A549 (cell line): ENCODE results near the gene LONRF3. TPM values are rescaled to one million over a fixed set of nuclear protein-coding genes. Genes with fewer than 3 reads are reported as not detected.
A peak's percentile ranks its signal among the peaks of the same experiment; 100 is the strongest.
"Not testable (repeated sequence)": the region's sequence is repeated elsewhere in the genome, so short reads cannot be mapped to it uniquely, and the experiment has no call there.

Source experiments
- ATAC-seq, 2 experiments: fragments of 200-7000 bp in 1 of 2; fragments of >200 bp in 1 of 2; cut with Nextera tagmentation in 1 of 2; cut with Tn5 transposase in 1 of 2; 3 replicates each; pipeline versions ENCODE4 v1.8.0 to v1.9.1; 2018 to 2020; ENCODE audit warnings: mild to moderate bottlenecking in 1 of 2, moderate library complexity in 1 of 2
- CTCF ChIA-PET: fragments of 300-600 bp; sonication (Branson Sonifier 250); formaldehyde crosslinking; extraction: SDS; loops from one replicate; lab custom pipeline; 2021; ENCODE audit warnings: antibody characterized with exemption, inconsistent platforms; lab: Yijun Ruan, JAX
- POLR2A ChIA-PET: fragments of 350-600 bp; formaldehyde crosslinking; extraction: SDS; loops from one replicate; lab custom pipeline; 2021; ENCODE audit warnings: antibody characterized with exemption, inconsistent platforms; lab: Yijun Ruan, JAX
- DNase-seq, 2 experiments: peaks; one replicate each; pipeline versions ENCODE4 v3.0.0 to v3.0.0-alpha.2; 2011 to 2016; ENCODE audit warnings: low read depth in 1 of 2, low spot score in 1 of 2
- FAIRE-seq: peaks from 2 replicates; lab custom pipeline; 2011; peaks lifted over from hg19 to GRCh38; lab: Jason Lieb, UNC
- H3K27ac ChIP-seq, 2 experiments: fragments of >200 bp; sonication (Bioruptor Twin); formaldehyde crosslinking; 3 replicates each; pipeline ENCODE4 v1.5.1; 2016 to 2017
- H3K4me1 ChIP-seq: fragments of >200 bp; sonication (Bioruptor Twin); formaldehyde crosslinking; 3 replicates; pipeline ENCODE4 v1.6.1; 2016
- H3K4me2 ChIP-seq: fragments of >200 bp; sonication (Bioruptor Twin); formaldehyde crosslinking; 3 replicates; pipeline ENCODE4 v1.6.1; 2016
- H3K4me3 ChIP-seq: fragments of >200 bp; sonication (Bioruptor Twin); formaldehyde crosslinking; 3 replicates; pipeline ENCODE4 v1.5.1; 2016
- H3K9me3 ChIP-seq: fragments of >200 bp; sonication (Bioruptor Twin); formaldehyde crosslinking; 3 replicates; pipeline ENCODE4 v1.6.1; 2016
- CHD4 ChIP-seq: fragments of 200-600 bp; sonication (generic); IDR thresholded peaks from 2 replicates; pipeline ENCODE4 v1.6.1; 2016; ENCODE audit warnings: antibody characterized with exemption, mild to moderate bottlenecking, borderline replicate concordance
- EHF ChIP-seq: fragments of 250-450 bp; sonication (Bioruptor Pico); IDR thresholded peaks from 2 replicates; pipeline ENCODE4 v1.5.0; 2020; ENCODE audit warnings: mild to moderate bottlenecking
- ELK1 ChIP-seq: fragments of 150-350 bp; IDR thresholded peaks from 2 replicates; pipeline ENCODE4 v1.6.1; 2014; ENCODE audit warnings: low read depth, mild to moderate bottlenecking, low read length
- ESRRA ChIP-seq: fragments of 150-350 bp; IDR thresholded peaks from 2 replicates; pipeline ENCODE4 v1.6.1; 2014; ENCODE audit warnings: mild to moderate bottlenecking, low read length, borderline replicate concordance
- FOSL2 ChIP-seq, 2 experiments: fragments of 450-650 bp in 1 of 2; fragments of >200 bp in 1 of 2; sonication (Bioruptor Twin) in 1 of 2; formaldehyde crosslinking; IDR thresholded peaks; 2 replicates each; pipeline versions ENCODE4 v1.5.0 to v1.6.1; 2016 to 2020; ENCODE audit warnings: mild to moderate bottlenecking in 1 of 2, moderate library complexity in 1 of 2
- GATA3 ChIP-seq: IDR thresholded peaks from 2 replicates; pipeline ENCODE4 v1.6.1; 2012; ENCODE audit warnings: borderline replicate concordance
- HEYL ChIP-seq: fragments of 250-450 bp; sonication (Bioruptor Pico); IDR thresholded peaks from 2 replicates; pipeline ENCODE4 v1.8.0; 2021; ENCODE audit warnings: mild to moderate bottlenecking, moderate library complexity
- HOXB5 ChIP-seq: fragments of 250-450 bp; sonication (Bioruptor Pico); IDR thresholded peaks from 2 replicates; pipeline ENCODE4 v1.5.0; 2020; ENCODE audit warnings: mild to moderate bottlenecking, moderate library complexity
- JUN ChIP-seq, 2 experiments: fragments of >200 bp; sonication (Bioruptor Twin); formaldehyde crosslinking; IDR thresholded peaks; 2 replicates in 1 of 2; 3 replicates in 1 of 2; pipeline ENCODE4 v1.6.1; 2016 to 2017
- JUNB ChIP-seq: fragments of >200 bp; sonication (Bioruptor Twin); formaldehyde crosslinking; IDR thresholded peaks from 2 replicates; pipeline ENCODE4 v1.6.1; 2016
- KDM5A ChIP-seq: fragments of 200-600 bp; sonication (generic); IDR thresholded peaks from 2 replicates; pipeline ENCODE4 v1.6.1; 2016; ENCODE audit warnings: antibody characterized with exemption, mild to moderate bottlenecking
- MAFK ChIP-seq: fragments of 450-650 bp; IDR thresholded peaks from 2 replicates; pipeline ENCODE4 v1.6.1; 2014; ENCODE audit not compliant: partially characterized antibody
- MYC ChIP-seq: IDR thresholded peaks from 2 replicates; pipeline ENCODE4 v1.6.1; 2012; ENCODE audit warnings: mild to moderate bottlenecking, inconsistent platforms, low read length, improper control_type of control experiment, borderline replicate concordance
- RAD21 ChIP-seq, 2 experiments: fragments of >200 bp in 1 of 2; sonication (Bioruptor Twin) in 1 of 2; formaldehyde crosslinking in 1 of 2; IDR thresholded peaks in 1 of 2; conservative IDR thresholded peaks in 1 of 2; 2 replicates in 1 of 2; 3 replicates in 1 of 2; pipeline ENCODE4 v1.6.1; 2012 to 2018; ENCODE audit warnings: inconsistent platforms in 1 of 2
- RARB ChIP-seq: fragments of 250-450 bp; sonication (Bioruptor Pico); IDR thresholded peaks from 2 replicates; pipeline ENCODE4 v1.8.0; 2021; ENCODE audit warnings: mild to moderate bottlenecking, moderate library complexity
- RFX5 ChIP-seq: fragments of 450-650 bp; IDR thresholded peaks from 2 replicates; pipeline ENCODE4 v1.7.1; 2014; ENCODE audit warnings: antibody characterized with exemption, mild to moderate bottlenecking, moderate library complexity
- TFCP2L1 ChIP-seq: fragments of 250-450 bp; sonication (Bioruptor Pico); IDR thresholded peaks from 2 replicates; pipeline ENCODE4 v1.5.0; 2021; ENCODE audit warnings: mild to moderate bottlenecking
- ZC3H11A ChIP-seq: fragments of 450-650 bp; IDR thresholded peaks from 2 replicates; pipeline ENCODE4 v1.6.1; 2014; ENCODE audit warnings: antibody characterized with exemption, mild to moderate bottlenecking
- WGBS: methylation state at CpG from one replicate; pipeline ENCODE4 v1.1.6; 2017; ENCODE audit errors: missing lambda C conversion rate; 5-methylcytosine and 5-hydroxymethylcytosine counted together
- polyA plus RNA-seq, 4 experiments: library from polyadenylated mRNA; depleted of rRNA in 3 of 4; stranded (reverse); fragments of >200 nt; fragmentation: RNase III in 1 of 4; extraction: RNeasy Plus Mini Kit Qiagen cat#74134 plus additional on column Dnase treatment in 1 of 4; gene quantifications; 2 replicates in 3 of 4; 3 replicates in 1 of 4; pipeline ENCODE4 v1.2.3, GENCODE V29; 2011 to 2017
- TF ChIP-seq, protein P1 (sequence below): fragments of >200 bp; sonication (Bioruptor Twin); formaldehyde crosslinking; IDR thresholded peaks from 3 replicates; pipeline ENCODE4 v1.6.1; 2016

Gene LONRF3
- polyA plus RNA-seq, 2 of the 4 experiments (the other 2 are of a cell fraction): 2.5 to 7.7 TPM

DNA sequence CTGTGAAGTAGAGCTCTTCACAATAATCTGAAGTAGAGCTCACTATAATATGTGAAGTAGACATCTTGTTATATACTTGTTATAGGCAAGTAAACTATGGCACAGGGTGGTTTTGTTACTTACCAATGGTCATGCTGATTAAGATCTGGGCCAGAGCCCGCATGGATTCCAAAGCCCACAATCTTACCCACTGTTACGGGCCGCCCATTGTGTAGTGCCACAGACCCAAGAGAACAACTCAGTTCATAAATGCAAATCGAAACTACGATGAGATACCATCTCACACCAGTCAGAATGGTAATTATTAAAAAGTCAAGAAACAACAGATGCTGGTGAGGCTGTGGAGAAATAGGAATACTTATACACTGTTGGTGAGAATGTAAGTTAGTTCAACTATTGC is 51.5 kb downstream of the LONRF3 start:
- POLR2A ChIA-PET: no interaction called here
- no peak overlapping the region for H3K4me2 ChIP-seq
- ATAC-seq (no peak), DNase-seq (no peak), FAIRE-seq (no peak)
- WGBS: 95% methylated on average over 5 of the region's 5 CpGs
- CTCF ChIA-PET: interaction anchor here (1.3 to 5.1 kb wide), 3 partner anchors 9 to 20 kb away, joined by 5 to 19 read pairs (median 6); no protein-coding TSS in a partner anchor
- no peak overlapping the region for H3K27ac ChIP-seq
- H3K9me3 ChIP-seq: no peaks in the 10 kb centered on the region
- no peak overlapping the region for H3K4me3 ChIP-seq
- no peaks in the 10 kb centered on the region for H3K4me1 ChIP-seq
- TF ChIP-seq EHF (no peak), KDM5A (no peak), RARB (CRISPR knock-in tag) (no peak), MAFK (no peak), FOSL2 (IDR thresholded peaks at IDR 0.05) (no peak), FOSL2 (CRISPR knock-in tag; IDR thresholded peaks at IDR 0.05) (no peak), ELK1 (no peak), TFCP2L1 (CRISPR knock-in tag) (no peak), ZC3H11A (no peak), ESRRA (no peak), MYC (no peak), RAD21 (conservative IDR thresholded peaks at IDR 0.05 in 1 of 2, IDR thresholded peaks at IDR 0.05 in 1 of 2) (no peak), GATA3 (no peak)

- H3K27ac ChIP-seq, DNase-seq, FAIRE-seq, H3K4me2 ChIP-seq, H3K4me1 ChIP-seq, H3K9me3 ChIP-seq, POLR2A ChIA-PET, H3K4me3 ChIP-seq, ATAC-seq: not testable (repeated sequence)
- 64% methylated on average over 2 of the region's 2 CpGs for WGBS
- CTCF ChIA-PET: interaction anchor here (1.3 to 5.1 kb wide), 3 partner anchors 10 to 21 kb away, joined by 5 to 19 read pairs (median 6); no protein-coding TSS in a partner anchor
These were observed 51.9 kb downstream of the LONRF3 start for GRCh38 chrX:119026344-119026743.

- ATAC-seq, H3K27ac ChIP-seq, POLR2A ChIA-PET, H3K9me3 ChIP-seq, H3K4me3 ChIP-seq, H3K4me2 ChIP-seq, H3K4me1 ChIP-seq, FAIRE-seq: not testable (repeated sequence)
- CTCF ChIA-PET: interaction anchor here (1.4 to 5.1 kb wide), 4 partner anchors 12 to 39 kb away, joined by 3 to 19 read pairs (median 7); no protein-coding TSS in a partner anchor
- DNase-seq: peak in 1 of 2 experiments; percentile 14
- 74% methylated on average over 16 of the region's 28 CpGs for WGBS
- TF ChIP-seq MAFK: peak; percentile 87
These were observed 53.7 kb downstream of the LONRF3 start for GRCh38 chrX:119027960-119028732.

GRCh38 chrX:119028733-119029330 is 54.4 kb downstream of the LONRF3 start:
- ATAC-seq: no peak
- FAIRE-seq: peak; percentile 32
- no peaks in the 10 kb centered on the region for H3K4me1 ChIP-seq
- H3K9me3 ChIP-seq: no peaks in the 10 kb centered on the region
- CTCF ChIA-PET: interaction anchor here (1.4 to 5.1 kb wide), 3 partner anchors 20 to 38 kb away, joined by 3 to 19 read pairs (median 8); no protein-coding TSS in a partner anchor
- no peak overlapping the region for H3K27ac ChIP-seq
- TF ChIP-seq JUNB (no peak), MYC (no peak), EHF (no peak), RAD21 (conservative IDR thresholded peaks at IDR 0.05 in 1 of 2, IDR thresholded peaks at IDR 0.05 in 1 of 2) (no peak), HOXB5 (CRISPR knock-in tag) (no peak), JUN (IDR thresholded peaks at IDR 0.05) (no peak), HEYL (CRISPR knock-in tag) (no peak), RARB (CRISPR knock-in tag) (no peak), CHD4 (no peak), RFX5 (no peak)
- TF ChIP-seq, protein P1, sequence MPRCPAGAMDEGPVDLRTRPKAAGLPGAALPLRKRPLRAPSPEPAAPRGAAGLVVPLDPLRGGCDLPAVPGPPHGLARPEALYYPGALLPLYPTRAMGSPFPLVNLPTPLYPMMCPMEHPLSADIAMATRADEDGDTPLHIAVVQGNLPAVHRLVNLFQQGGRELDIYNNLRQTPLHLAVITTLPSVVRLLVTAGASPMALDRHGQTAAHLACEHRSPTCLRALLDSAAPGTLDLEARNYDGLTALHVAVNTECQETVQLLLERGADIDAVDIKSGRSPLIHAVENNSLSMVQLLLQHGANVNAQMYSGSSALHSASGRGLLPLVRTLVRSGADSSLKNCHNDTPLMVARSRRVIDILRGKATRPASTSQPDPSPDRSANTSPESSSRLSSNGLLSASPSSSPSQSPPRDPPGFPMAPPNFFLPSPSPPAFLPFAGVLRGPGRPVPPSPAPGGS: no peak
- no peak for DNase-seq
- no peak overlapping the region for H3K4me3 ChIP-seq
- H3K4me2 ChIP-seq: no peak overlapping the region
- POLR2A ChIA-PET: no interaction called here
- 11% methylated on average over 1 of the region's 1 CpG for WGBS

DNA sequence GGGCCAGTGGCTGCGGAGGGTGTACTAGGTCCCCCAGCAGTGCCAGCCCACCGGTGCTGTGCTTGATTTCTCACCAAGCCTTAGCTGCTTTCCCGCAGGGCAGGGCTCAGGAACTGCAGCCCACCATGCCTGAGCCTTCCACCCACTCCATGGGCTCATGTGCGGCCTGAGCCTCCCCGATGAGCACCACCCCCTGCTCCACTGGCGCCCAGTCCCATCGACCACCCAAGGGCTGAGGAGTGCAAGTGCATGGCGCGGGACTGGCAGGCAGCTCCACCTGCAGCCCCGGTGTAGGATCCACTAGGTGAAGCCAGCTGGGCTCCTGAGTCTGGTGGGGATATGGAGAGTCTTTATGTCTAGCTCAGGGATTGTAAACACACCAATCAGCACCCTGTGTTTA is 55.2 kb downstream of the LONRF3 start:
- 100% methylated on average over 1 of the region's 10 CpGs for WGBS
- H3K9me3 ChIP-seq: not testable (repeated sequence)

More for the DNA sequence above, 55.2 kb downstream of the LONRF3 start:
- ATAC-seq, DNase-seq, POLR2A ChIA-PET, H3K4me1 ChIP-seq, FAIRE-seq, H3K4me3 ChIP-seq, H3K4me2 ChIP-seq, H3K27ac ChIP-seq: not testable (repeated sequence)
- CTCF ChIA-PET: interaction anchor here (5.1 kb wide), 1 partner anchor 24 kb away, joined by 19 read pairs; no protein-coding TSS in a partner anchor
